IgD-negative memory B cell (primary cell): ENCODE results near the gene SMCO3. TPM values are rescaled to one million over a fixed set of nuclear protein-coding genes. Genes with fewer than 3 reads are reported as not detected.
"Not testable (repeated sequence)": the region's sequence is repeated elsewhere in the genome, so short reads cannot be mapped to it uniquely, and the experiment has no call there.

Source experiments
- H3K27ac Mint-ChIP-seq, 3 donors: one replicate each; pipeline ENCODE4 v1.8.0; 2020 to 2022; ENCODE audit warnings: mild to moderate bottlenecking in 3 of 3, mixed read lengths in 3 of 3, moderate library complexity in 1 of 3
- H3K27me3 Mint-ChIP-seq: one replicate; pipeline ENCODE4 v1.8.0; 2021; ENCODE audit warnings: mixed read lengths
- H3K36me3 Mint-ChIP-seq: one replicate; pipeline ENCODE4 v1.8.0; 2020; ENCODE audit warnings: mild to moderate bottlenecking, mixed read lengths
- H3K4me1 Mint-ChIP-seq, 3 donors: one replicate each; pipeline ENCODE4 v1.8.0; 2020 to 2022; ENCODE audit warnings: mixed read lengths in 3 of 3, mild to moderate bottlenecking in 1 of 3
- H3K4me3 Mint-ChIP-seq, 4 donors: one replicate each; pipeline ENCODE4 v1.8.0; 2020 to 2022; ENCODE audit warnings: mild to moderate bottlenecking in 4 of 4, mixed read lengths in 4 of 4, moderate library complexity in 3 of 4
- H3K9me3 Mint-ChIP-seq, 3 donors: one replicate each; pipeline ENCODE4 v1.8.0; 2020 to 2021; ENCODE audit warnings: mixed read lengths in 3 of 3, mild to moderate bottlenecking in 1 of 3
- polyA plus RNA-seq: library from polyadenylated mRNA; unstranded; fragments of 300-500 nt; fragmentation: Illumina TruSeq; gene quantifications from one replicate; pipeline ENCODE4 v1.2.3, GENCODE V29; 2021

SMCO3 gene
- polyA plus RNA-seq, 1 donor from 2014 or later: not detected

GRCh38 chr12:14774906-14775635 lies 38.9 kb downstream of the SMCO3 start:
- Mint-ChIP-seq H3K9me3 (peaks cover 0 to 3% (median 0%) of the 10 kb centered on the region in 3 donors), H3K4me1 (peaks cover 29 to 34% (median 33%) of the 10 kb centered on the region in 3 donors), H3K36me3 (no peaks in the 10 kb centered on the region)

GRCh38 chr12:14774074-14774905 lies 39.7 kb downstream of the SMCO3 start:
- Mint-ChIP-seq H3K36me3 (no peaks in the 10 kb centered on the region), H3K4me1 (peaks cover 29 to 34% (median 33%) of the 10 kb centered on the region in 3 donors), H3K9me3 (peaks cover 0 to 3% (median 0%) of the 10 kb centered on the region in 3 donors), H3K27ac (peak overlapping the region; percentile 79 to 96 (median 86)), H3K4me3 (peak overlapping the region; percentile 95 to 98 (median 98)), H3K27me3 (no peaks in the 10 kb centered on the region)

More at GRCh38 chr12:14774906-14775635, 38.9 kb downstream of the SMCO3 start:
- peak overlapping the region; percentile 95 to 98 (median 98) for H3K4me3 Mint-ChIP-seq
- H3K27me3 Mint-ChIP-seq: no peaks in the 10 kb centered on the region
- H3K27ac Mint-ChIP-seq: peak overlapping the region; percentile 79 to 96 (median 86)

GRCh38 chr12:14773685-14774073 lies 40.3 kb downstream of the SMCO3 start:
- no peaks in the 10 kb centered on the region for H3K27me3 Mint-ChIP-seq
- H3K4me3 Mint-ChIP-seq: peak overlapping the region; percentile 95 to 98 (median 98)
- peaks cover 32 to 38% (median 37%) of the 10 kb centered on the region in 3 donors for H3K4me1 Mint-ChIP-seq
- peak overlapping the region; percentile 79 to 96 (median 86) for H3K27ac Mint-ChIP-seq
- H3K36me3 Mint-ChIP-seq: no peaks in the 10 kb centered on the region
- peaks cover 0 to 3% (median 0%) of the 10 kb centered on the region in 3 donors for H3K9me3 Mint-ChIP-seq

DNA sequence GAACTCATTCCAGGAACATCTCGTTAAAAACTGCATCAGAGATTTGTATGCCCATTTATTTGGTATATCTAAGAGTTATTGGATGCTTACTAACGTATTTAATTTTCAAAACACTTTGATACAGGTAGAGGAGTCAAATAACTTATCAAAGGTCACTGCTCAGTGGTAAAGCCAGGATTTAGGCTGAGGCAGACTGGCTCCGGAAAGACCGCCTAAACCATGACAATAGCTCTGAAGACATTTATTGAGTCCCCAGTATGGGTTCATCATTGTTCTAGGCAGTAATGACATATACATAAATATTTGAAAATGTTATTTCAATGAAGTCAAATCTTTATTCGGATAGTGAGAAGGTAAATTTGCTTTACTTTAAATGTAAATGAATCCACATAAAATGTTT lies 41.0 kb downstream of the SMCO3 start:
- H3K4me1 Mint-ChIP-seq: peaks cover 34 to 43% (median 39%) of the 10 kb centered on the region in 3 donors
- H3K36me3 Mint-ChIP-seq: no peaks in the 10 kb centered on the region
- peak overlapping the region in 2 of 3 donors; percentile 79 to 86 for H3K27ac Mint-ChIP-seq
- H3K9me3 Mint-ChIP-seq: peaks cover 0 to 3% (median 0%) of the 10 kb centered on the region in 3 donors
- peak overlapping the region; percentile 12 to 97 (median 73) for H3K4me3 Mint-ChIP-seq
- no peaks in the 10 kb centered on the region for H3K27me3 Mint-ChIP-seq

- peaks cover 10% of the 10 kb centered on the region for H3K36me3 Mint-ChIP-seq
These were observed 42.3 kb downstream of the SMCO3 start for GRCh38 chr12:14771651-14772137.

DNA sequence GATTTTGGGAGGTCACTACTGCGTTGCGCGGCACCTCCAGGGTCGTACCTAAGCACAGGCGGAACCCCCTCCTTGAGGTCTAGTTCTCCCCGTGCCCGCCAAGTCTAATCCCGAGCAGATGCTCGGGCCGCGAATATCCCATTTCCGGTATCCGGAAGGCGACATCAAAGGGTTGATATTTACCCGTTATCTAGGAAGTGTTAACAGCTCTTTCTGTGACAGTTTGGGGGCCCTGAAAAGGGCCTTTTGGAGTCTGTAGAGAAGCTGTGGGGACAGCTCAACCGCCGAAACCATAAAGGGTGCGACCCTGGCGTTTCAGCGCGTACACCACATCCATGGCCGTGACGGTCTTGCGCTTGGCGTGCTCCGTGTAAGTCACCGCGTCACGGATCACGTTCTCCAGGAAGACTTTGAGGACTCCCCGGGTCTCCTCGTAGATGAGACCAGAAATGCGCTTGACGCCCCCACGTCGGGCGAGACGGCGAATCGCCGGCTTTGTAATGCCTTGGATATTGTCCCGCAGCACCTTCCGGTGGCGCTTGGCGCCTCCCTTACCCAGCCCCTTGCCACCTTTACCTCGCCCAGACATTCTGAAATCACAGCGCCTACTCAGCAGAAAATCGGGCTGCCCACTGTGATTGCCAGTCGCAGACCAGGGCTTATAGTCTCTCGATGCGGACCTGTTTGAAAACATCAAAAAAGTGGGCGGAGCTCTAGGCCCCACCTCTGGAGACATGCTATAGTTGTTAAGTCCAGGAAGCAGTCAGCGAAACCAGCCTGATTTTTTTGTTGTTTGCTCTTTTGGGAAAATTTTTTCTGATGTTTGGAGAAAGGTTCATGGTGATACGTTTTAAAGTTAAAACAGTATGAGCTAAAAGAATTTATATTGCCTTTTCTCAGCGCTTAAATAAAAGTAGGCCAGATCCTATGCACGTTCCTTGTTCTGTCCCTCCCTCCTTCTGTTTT lies 43.2 kb downstream of the SMCO3 start:
- H3K4me1 Mint-ChIP-seq: peaks cover 31 to 47% (median 44%) of the 10 kb centered on the region in 3 donors
- H3K27me3 Mint-ChIP-seq: no peaks in the 10 kb centered on the region
- peaks cover 15% of the 10 kb centered on the region for H3K36me3 Mint-ChIP-seq
- H3K27ac Mint-ChIP-seq: peak overlapping the region; percentile 91 to 100 (median 99)
- peak overlapping the region; percentile 89 to 99 (median 99) for H3K4me3 Mint-ChIP-seq
- peaks cover 1 to 10% (median 3%) of the 10 kb centered on the region in 3 donors for H3K9me3 Mint-ChIP-seq

More at GRCh38 chr12:14771651-14772137, 42.3 kb downstream of the SMCO3 start:
- Mint-ChIP-seq H3K27me3 (no peaks in the 10 kb centered on the region), H3K27ac (peak overlapping the region; percentile 86 to 100 (median 91)), H3K9me3 (peaks cover 0 to 4% (median 3%) of the 10 kb centered on the region in 3 donors), H3K4me1 (peaks cover 35 to 53% (median 47%) of the 10 kb centered on the region in 3 donors), H3K4me3 (peak overlapping the region; percentile 69 to 97 (median 80))

DNA sequence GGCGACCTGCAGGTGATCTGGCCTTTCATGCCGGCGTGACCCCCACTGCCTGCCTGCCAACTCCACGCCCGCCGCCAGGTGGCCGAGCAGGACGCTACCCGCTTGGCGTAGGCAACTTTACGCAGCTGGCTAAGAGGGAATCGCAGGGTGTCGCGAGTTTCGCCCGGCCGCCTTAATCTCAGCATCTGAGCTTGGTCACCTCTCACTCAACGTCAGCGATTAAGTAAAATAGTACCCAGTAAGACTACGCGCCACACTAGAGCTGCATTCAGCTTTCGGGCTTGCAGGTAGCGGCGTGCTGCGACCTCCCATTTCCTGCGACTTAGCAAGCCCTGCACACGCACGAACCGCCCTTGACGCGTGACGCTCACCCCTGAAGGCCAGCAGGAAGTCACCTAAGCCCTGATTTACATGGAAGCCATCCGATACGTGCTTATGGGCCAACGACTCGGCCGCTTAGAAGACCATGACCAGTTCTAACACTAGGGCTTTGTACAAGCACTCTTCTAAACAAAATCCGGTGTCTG lies 44.0 kb downstream of the SMCO3 start:
- peak overlapping the region; percentile 89 to 99 (median 99) for H3K4me3 Mint-ChIP-seq
- peaks cover 25 to 43% (median 41%) of the 10 kb centered on the region in 3 donors for H3K4me1 Mint-ChIP-seq
- peak overlapping the region; percentile 91 to 100 (median 99) for H3K27ac Mint-ChIP-seq
- no peaks in the 10 kb centered on the region for H3K27me3 Mint-ChIP-seq
- H3K36me3 Mint-ChIP-seq: peaks cover 19% of the 10 kb centered on the region
- peaks cover 1 to 13% (median 3%) of the 10 kb centered on the region in 3 donors for H3K9me3 Mint-ChIP-seq

GRCh38 chr12:14769466-14769968 lies 44.5 kb downstream of the SMCO3 start:
- Mint-ChIP-seq H3K36me3 (peaks cover 20% of the 10 kb centered on the region), H3K4me1 (peaks cover 24 to 40% (median 37%) of the 10 kb centered on the region in 3 donors), H3K4me3 (peak overlapping the region; percentile 89 to 99 (median 99)), H3K27ac (peak overlapping the region; percentile 91 to 100 (median 99)), H3K27me3 (no peaks in the 10 kb centered on the region), H3K9me3 (peaks cover 1 to 13% (median 3%) of the 10 kb centered on the region in 3 donors)

- Mint-ChIP-seq H3K9me3 (peaks cover 1 to 13% (median 3%) of the 10 kb centered on the region in 3 donors), H3K4me1 (peaks cover 18 to 34% (median 33%) of the 10 kb centered on the region in 3 donors), H3K27ac (peak overlapping the region; percentile 91 to 100 (median 99)), H3K4me3 (peak overlapping the region; percentile 89 to 99 (median 99)), H3K36me3 (peaks cover 20% of the 10 kb centered on the region), H3K27me3 (no peaks in the 10 kb centered on the region)
These were observed 45.1 kb downstream of the SMCO3 start for GRCh38 chr12:14768823-14769405.

DNA sequence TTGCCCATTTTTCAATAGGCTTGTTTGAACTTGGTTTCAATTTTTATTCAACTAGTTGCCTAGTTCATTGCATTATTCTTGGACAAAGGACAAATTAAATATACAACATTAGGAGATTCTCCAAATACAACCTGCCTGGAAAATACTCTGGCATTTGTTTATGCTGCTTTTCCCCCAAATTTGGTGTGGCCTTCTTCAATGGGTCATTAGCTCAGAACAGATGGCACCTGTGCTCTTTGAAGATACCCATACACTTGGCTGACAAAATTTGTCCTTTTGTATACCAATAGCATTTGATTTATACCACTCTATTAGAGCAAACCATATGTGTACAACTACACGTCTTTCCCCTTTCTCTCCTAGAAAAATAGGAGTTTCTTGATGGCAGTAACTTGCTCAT lies 46.4 kb downstream of the SMCO3 start:
- peak overlapping the region in 3 of 4 donors; percentile 45 to 99 (median 99) for H3K4me3 Mint-ChIP-seq
- peak overlapping the region in 1 of 3 donors; percentile 53 for H3K27ac Mint-ChIP-seq
- H3K4me1 Mint-ChIP-seq: peaks cover 16 to 35% (median 34%) of the 10 kb centered on the region in 3 donors
- H3K36me3 Mint-ChIP-seq: peaks cover 22% of the 10 kb centered on the region
- H3K27me3 Mint-ChIP-seq: no peaks in the 10 kb centered on the region
- peaks cover 1 to 13% (median 3%) of the 10 kb centered on the region in 3 donors for H3K9me3 Mint-ChIP-seq

DNA sequence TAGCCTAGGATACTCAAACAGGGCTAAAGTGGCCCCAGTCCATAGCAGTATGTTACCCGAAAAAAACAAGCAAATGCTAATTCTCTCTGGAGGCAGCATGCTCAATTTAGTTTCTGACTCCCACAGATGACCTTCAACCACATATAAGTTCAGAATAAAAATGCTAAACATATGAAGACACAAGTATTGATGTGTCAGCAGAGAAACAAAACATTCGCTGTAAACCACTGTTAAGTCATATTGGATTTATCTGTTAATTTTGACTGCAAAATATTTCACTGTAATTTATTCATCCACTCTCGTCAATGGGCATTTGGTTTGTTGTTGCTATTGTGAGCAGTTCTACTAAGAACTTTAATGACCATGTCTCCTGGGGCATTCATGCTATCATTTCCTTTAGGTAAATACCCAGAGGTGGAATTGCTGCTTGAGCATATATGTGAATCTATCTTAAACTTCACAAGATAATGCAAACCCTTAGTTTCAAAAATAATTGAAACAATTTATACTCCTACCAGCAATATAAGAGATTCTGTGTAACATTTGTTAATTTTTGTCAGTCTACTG lies 47.2 kb downstream of the SMCO3 start:
- Mint-ChIP-seq H3K27ac (peak overlapping the region; percentile 64 to 84 (median 82)), H3K36me3 (peaks cover 29% of the 10 kb centered on the region), H3K9me3 (peaks cover 1 to 22% (median 3%) of the 10 kb centered on the region in 3 donors), H3K4me1 (peaks cover 16 to 34% (median 31%) of the 10 kb centered on the region in 3 donors), H3K4me3 (peak overlapping the region in 3 of 4 donors; percentile 33 to 76 (median 65)), H3K27me3 (no peaks in the 10 kb centered on the region)

DNA sequence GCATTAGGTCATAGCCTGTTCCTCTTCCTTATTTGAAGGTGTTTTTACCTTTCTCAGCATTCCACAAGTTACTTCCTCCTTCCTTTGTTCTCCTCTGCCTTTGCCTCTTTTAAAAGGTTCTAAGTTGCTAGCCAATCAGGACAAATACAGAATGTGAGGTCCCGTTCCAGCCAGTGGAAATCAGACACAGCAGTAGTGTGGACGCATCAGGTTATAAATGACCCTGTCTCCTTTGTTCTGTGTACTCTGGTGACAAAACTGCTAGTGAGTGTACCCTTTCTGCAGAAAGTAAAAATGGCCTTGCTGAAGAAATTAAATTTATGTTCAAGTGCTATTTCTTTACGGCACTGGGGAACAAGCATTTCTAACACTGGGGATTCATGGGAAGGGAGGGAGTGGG lies 48.0 kb downstream of the SMCO3 start:
- Mint-ChIP-seq H3K4me1 (peaks cover 13 to 28% (median 27%) of the 10 kb centered on the region in 3 donors), H3K27ac (peak overlapping the region in 1 of 3 donors; percentile 50), H3K36me3 (peaks cover 33% of the 10 kb centered on the region), H3K4me3 (peak overlapping the region in 1 of 4 donors; percentile 47), H3K9me3 (peaks cover 1 to 23% (median 3%) of the 10 kb centered on the region in 3 donors)
- not testable (repeated sequence) for H3K27me3 Mint-ChIP-seq
